GM03348 (cell line): ENCODE data around the gene DDC.
"Not testable (repeated sequence)": the region's sequence is repeated elsewhere in the genome, so short reads cannot be mapped to it uniquely, and the experiment has no call there.

Experiments
- DNase-seq: peaks from one replicate; pipeline ENCODE4 v3.0.0; 2012; ENCODE audit warnings: low spot score

The DDC gene

GRCh38 chr7:50554431-50555322 lies 10.5 kb downstream of the DDC start:
- no peak for DNase-seq

GRCh38 chr7:50553973-50554372 lies 11.2 kb downstream of the DDC start:
- no peak for DNase-seq

- peak; percentile 56 for DNase-seq
Measured at GRCh38 chr7:50552921-50553320, 12.3 kb downstream of the DDC start.

- no peak for DNase-seq
Measured at GRCh38 chr7:50552139-50552538, 13.1 kb downstream of the DDC start.

GRCh38 chr7:50545613-50546012 lies 19.6 kb downstream of the DDC start:
- not testable (repeated sequence) for DNase-seq

- no peak for DNase-seq
Measured at GRCh38 chr7:50544992-50545391, 20.2 kb downstream of the DDC start.

GRCh38 chr7:50543776-50544442 lies 21.3 kb downstream of the DDC start:
- no peak for DNase-seq

- DNase-seq, result no peak
Measured at GRCh38 chr7:50542132-50542531, 23.1 kb downstream of the DDC start.

GRCh38 chr7:50540785-50541579 lies 24.2 kb downstream of the DDC start:
- DNase-seq, result no peak

GRCh38 chr7:50539725-50540124 lies 25.5 kb downstream of the DDC start:
- no peak for DNase-seq

- DNase-seq, result no peak
Measured at GRCh38 chr7:50538478-50538877, 26.7 kb downstream of the DDC start.

- DNase-seq, result no peak
Measured at GRCh38 chr7:50537417-50537816, 27.8 kb downstream of the DDC start.

GRCh38 chr7:50535291-50535711 lies 29.9 kb downstream of the DDC start:
- peak; percentile 82 for DNase-seq

GRCh38 chr7:50534690-50535290 lies 30.4 kb downstream of the DDC start:
- DNase-seq, result peak; percentile 86

GRCh38 chr7:50533866-50534265 lies 31.3 kb downstream of the DDC start:
- no peak for DNase-seq

- no peak for DNase-seq
Measured at GRCh38 chr7:50531928-50532327, 33.3 kb downstream of the DDC start.

GRCh38 chr7:50531401-50531911 lies 33.7 kb downstream of the DDC start:
- no peak for DNase-seq

GRCh38 chr7:50530766-50531165 lies 34.4 kb downstream of the DDC start:
- DNase-seq, result no peak

GRCh38 chr7:50529093-50529862 lies 35.9 kb downstream of the DDC start:
- no peak for DNase-seq

GRCh38 chr7:50528266-50529092 lies 36.7 kb downstream of the DDC start:
- DNase-seq, result no peak
